ENCODE results near the gene CD37.

- TF ChIP-seq POLR2A (IDR thresholded peaks at IDR 0.05; ENCODE audit: low read depth, low read length), result no peak
- TF ChIP-seq PAX5 (IDR thresholded peaks at IDR 0.05; ENCODE audit: insufficient read depth, low read length, severe bottlenecking), result no peak
- TF ChIP-seq POLR2AphosphoS5 (IDR thresholded peaks at IDR 0.05; ENCODE audit: low read depth, low read length), result no peak
- no peak for TF ChIP-seq TAF1 (IDR thresholded peaks at IDR 0.05; ENCODE audit: low read depth, low read length)
- no peak for TF ChIP-seq SPI1 (IDR thresholded peaks at IDR 0.05; ENCODE audit: low read depth, low read length)
Observed at GRCh38 chr19:49336482-49337266, 1.5 kb downstream of the CD37 start.

Data from GM12891 (cell line).